ENCODE results near the gene SCLT1.

DNA sequence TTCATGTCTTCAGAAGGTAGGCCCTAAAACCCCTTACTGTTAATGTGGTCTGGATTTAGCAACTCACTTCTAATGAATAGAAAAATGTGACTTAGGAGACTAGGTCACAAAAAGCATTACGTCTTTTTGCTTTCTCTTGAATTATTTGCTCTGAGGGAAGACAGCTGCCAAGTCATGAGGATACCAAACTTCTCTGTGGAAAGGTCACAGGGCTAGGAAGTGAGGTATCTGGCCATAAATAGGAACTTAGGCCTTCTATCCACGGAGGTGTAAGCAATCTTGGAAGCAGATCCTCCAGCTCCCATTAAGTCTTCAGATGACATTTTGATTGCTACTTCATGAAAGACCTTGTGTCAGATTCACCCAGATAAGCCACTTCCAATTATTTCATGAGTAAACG is 163.3 kb downstream of the SCLT1 start:
- TF ChIP-seq, protein P1, sequence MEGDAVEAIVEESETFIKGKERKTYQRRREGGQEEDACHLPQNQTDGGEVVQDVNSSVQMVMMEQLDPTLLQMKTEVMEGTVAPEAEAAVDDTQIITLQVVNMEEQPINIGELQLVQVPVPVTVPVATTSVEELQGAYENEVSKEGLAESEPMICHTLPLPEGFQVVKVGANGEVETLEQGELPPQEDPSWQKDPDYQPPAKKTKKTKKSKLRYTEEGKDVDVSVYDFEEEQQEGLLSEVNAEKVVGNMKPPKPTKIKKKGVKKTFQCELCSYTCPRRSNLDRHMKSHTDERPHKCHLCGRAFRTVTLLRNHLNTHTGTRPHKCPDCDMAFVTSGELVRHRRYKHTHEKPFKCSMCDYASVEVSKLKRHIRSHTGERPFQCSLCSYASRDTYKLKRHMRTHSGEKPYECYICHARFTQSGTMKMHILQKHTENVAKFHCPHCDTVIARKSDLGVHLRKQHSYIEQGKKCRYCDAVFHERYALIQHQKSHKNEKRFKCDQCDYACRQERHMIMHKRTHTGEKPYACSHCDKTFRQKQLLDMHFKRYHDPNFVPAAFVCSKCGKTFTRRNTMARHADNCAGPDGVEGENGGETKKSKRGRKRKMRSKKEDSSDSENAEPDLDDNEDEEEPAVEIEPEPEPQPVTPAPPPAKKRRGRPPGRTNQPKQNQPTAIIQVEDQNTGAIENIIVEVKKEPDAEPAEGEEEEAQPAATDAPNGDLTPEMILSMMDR (IDR thresholded peaks at IDR 0.05): no peak
- TF ChIP-seq POLR2A (IDR thresholded peaks at IDR 0.05): no peak

Data from testis (tissue), 2 donors.